CD4-positive, alpha-beta T cell (primary cell): Measurements from ENCODE around the gene MSRB3. TPM values are rescaled to one million over a fixed set of nuclear protein-coding genes. Genes with fewer than 3 reads are reported as not detected.
"Not testable (repeated sequence)": the region's sequence is repeated elsewhere in the genome, so short reads cannot be mapped to it uniquely, and the experiment has no call there.

Source experiments
- ATAC-seq: fragments of 200-7000 bp; cut with Tn5 transposase; one replicate; pipeline ENCODE4 v1.10.0; 2022; ENCODE audit warnings: mild to moderate bottlenecking; ENCODE audit not compliant: poor library complexity
- CTCF ChIA-PET: fragments of 350-600 bp; sonication (Branson Sonifier 250); formaldehyde crosslinking; loops from one replicate; lab custom pipeline; 2021; ENCODE audit warnings: antibody characterized with exemption, inconsistent platforms; lab: Charles Lee
- POLR2A ChIA-PET: fragments of 350-600 bp; sonication (Branson Sonifier 250); formaldehyde crosslinking; loops from one replicate; lab custom pipeline; 2021; ENCODE audit warnings: antibody characterized with exemption, inconsistent platforms; lab: Charles Lee
- DNase-seq, 14 experiments: peaks; one replicate each; pipeline ENCODE4 v3.0.0-alpha.2; 2013 to 2020; ENCODE audit warnings: mixed read lengths in 2 of 14
- H3K27ac ChIP-seq, 2 donors: one replicate each; pipeline versions ENCODE4 v1.5.1 to v1.7.0; 2013; ENCODE audit warnings: low read length in 2 of 2, low read depth in 1 of 2, mild to moderate bottlenecking in 1 of 2
- H3K27me3 ChIP-seq, 2 experiments: 1 replicate in 1 of 2; 2 replicates in 1 of 2; pipeline versions ENCODE4 v1.6.1 to v1.7.0; 2013; ENCODE audit warnings: low read length in 2 of 2, control low read depth in 1 of 2, mild to moderate bottlenecking in 1 of 2, moderate library complexity in 1 of 2; ENCODE audit not compliant: insufficient read depth in 2 of 2, control insufficient read depth in 1 of 2
- H3K36me3 ChIP-seq: one replicate; pipeline ENCODE4 v1.6.1; 2013; ENCODE audit warnings: low read length, control low read depth; ENCODE audit not compliant: insufficient read depth
- H3K4me1 ChIP-seq: one replicate; pipeline ENCODE4 v1.6.1; 2013; ENCODE audit warnings: low read length, control low read depth; ENCODE audit not compliant: insufficient read depth
- H3K4me3 ChIP-seq: one replicate; pipeline ENCODE4 v1.5.1; 2013; ENCODE audit warnings: mild to moderate bottlenecking, low read length, moderate library complexity
- H3K9me3 ChIP-seq, 2 experiments: 1 replicate in 1 of 2; 2 replicates in 1 of 2; pipeline versions ENCODE4 v1.6.1 to v1.7.0; 2013; ENCODE audit warnings: low read length in 2 of 2, mild to moderate bottlenecking in 2 of 2, control low read depth in 1 of 2, moderate library complexity in 1 of 2; ENCODE audit not compliant: control insufficient read depth in 1 of 2, insufficient read depth in 1 of 2
- H3K27ac Mint-ChIP-seq: one replicate; pipeline ENCODE4 v1.8.0; 2020; ENCODE audit warnings: mixed read lengths
- H3K27me3 Mint-ChIP-seq: one replicate; pipeline ENCODE4 v1.8.0; 2021; ENCODE audit warnings: mixed read lengths
- H3K36me3 Mint-ChIP-seq: one replicate; pipeline ENCODE4 v1.8.0; 2021; ENCODE audit warnings: low read depth, mixed read lengths
- H3K4me1 Mint-ChIP-seq: one replicate; pipeline ENCODE4 v1.8.0; 2021; ENCODE audit warnings: low read depth, mixed read lengths
- H3K4me3 Mint-ChIP-seq: one replicate; pipeline ENCODE4 v1.8.0; 2020; ENCODE audit warnings: mild to moderate bottlenecking, mixed read lengths
- H3K9me3 Mint-ChIP-seq: one replicate; pipeline ENCODE4 v1.8.0; 2020; ENCODE audit warnings: mixed read lengths
- CTCF ChIP-seq: fragments of 200-600 bp; IDR thresholded peaks from one replicate; pipeline ENCODE4 v1.8.0; 2022; ENCODE audit warnings: antibody characterized with exemption, mild to moderate bottlenecking
- intact Hi-C, 2 experiments: fragments of 100-400 bp; cut with DNase I in 1 of 2; cut with micrococcal nuclease in 1 of 2; formaldehyde crosslinking; loops; one replicate each; pipeline versions ENCODE4 v1.15.1 to v1.9.0; 2023 to 2025; cut with DNase I, micrococcal nuclease
- total RNA-seq, 174 experiments: library from RNA in 2 of 174; stranded (reverse) in 2 of 174; gene quantifications; one replicate each; pipeline ENCODE4 v1.2.3 and lab custom pipeline; 2021 to 2026

MSRB3 gene
- total RNA-seq, 2 experiments from 2014 or later, result 0.17 TPM; not detected in 1

- no peaks in the 10 kb centered on the region for H3K27me3 Mint-ChIP-seq
- CTCF ChIA-PET, result no interaction called here
- intact Hi-C loops, result no loop called here
These were observed 170.9 kb downstream of the MSRB3 start for GRCh38 chr12:65449400-65449799.

GRCh38 chr12:65450625-65451024 is 172.1 kb downstream of the MSRB3 start:
- H3K36me3 Mint-ChIP-seq, result no peaks in the 10 kb centered on the region
- H3K4me3 Mint-ChIP-seq, result no peak overlapping the region
- ATAC-seq, result no peak
- Histone ChIP-seq H3K9me3 (no peaks in the 10 kb centered on the region), H3K27me3 (no peaks in the 10 kb centered on the region), H3K4me3 (no peak overlapping the region), H3K27ac (no peak overlapping the region), H3K4me1 (no peaks in the 10 kb centered on the region), H3K36me3 (no peaks in the 10 kb centered on the region)
- TF ChIP-seq CTCF, result no peak
- no peak overlapping the region for H3K27ac Mint-ChIP-seq
- no peaks in the 10 kb centered on the region for H3K4me1 Mint-ChIP-seq
- CTCF ChIA-PET, result no interaction called here
- POLR2A ChIA-PET, result no interaction called here
- no peak for DNase-seq
- no peaks in the 10 kb centered on the region for H3K9me3 Mint-ChIP-seq
- intact Hi-C loops, result no loop called here
- H3K27me3 Mint-ChIP-seq, result no peaks in the 10 kb centered on the region

More at GRCh38 chr12:65449400-65449799, 170.9 kb downstream of the MSRB3 start:
- Histone ChIP-seq H3K36me3 (no peaks in the 10 kb centered on the region), H3K27ac (no peak overlapping the region), H3K9me3 (no peaks in the 10 kb centered on the region), H3K4me3 (no peak overlapping the region), H3K4me1 (no peaks in the 10 kb centered on the region), H3K27me3 (no peaks in the 10 kb centered on the region)
- ATAC-seq (no peak), DNase-seq (no peak)
- H3K4me1 Mint-ChIP-seq, result no peaks in the 10 kb centered on the region
- no peak overlapping the region for H3K27ac Mint-ChIP-seq
- H3K4me3 Mint-ChIP-seq, result no peak overlapping the region
- POLR2A ChIA-PET, result no interaction called here
- no peaks in the 10 kb centered on the region for H3K9me3 Mint-ChIP-seq
- no peak for TF ChIP-seq CTCF
- no peaks in the 10 kb centered on the region for H3K36me3 Mint-ChIP-seq

- Histone ChIP-seq H3K36me3 (no peaks in the 10 kb centered on the region), H3K27ac (no peak overlapping the region), H3K4me1 (no peaks in the 10 kb centered on the region), H3K27me3 (no peaks in the 10 kb centered on the region), H3K9me3 (no peaks in the 10 kb centered on the region), H3K4me3 (no peak overlapping the region)
- ATAC-seq (no peak), DNase-seq (no peak)
- ChIA-PET CTCF (no interaction called here), POLR2A (no interaction called here)
- no peak overlapping the region for H3K27ac Mint-ChIP-seq
- intact Hi-C loops, result no loop called here
- H3K36me3 Mint-ChIP-seq, result no peaks in the 10 kb centered on the region
- H3K27me3 Mint-ChIP-seq, result no peaks in the 10 kb centered on the region
- H3K9me3 Mint-ChIP-seq, result no peaks in the 10 kb centered on the region
- no peak for TF ChIP-seq CTCF
- no peak overlapping the region for H3K4me3 Mint-ChIP-seq
- no peaks in the 10 kb centered on the region for H3K4me1 Mint-ChIP-seq
These were observed 175.8 kb downstream of the MSRB3 start for GRCh38 chr12:65454115-65454787.

- H3K36me3 ChIP-seq, H3K4me3 Mint-ChIP-seq, H3K27me3 Mint-ChIP-seq, H3K9me3 Mint-ChIP-seq, H3K9me3 ChIP-seq, intact Hi-C loops, H3K27ac ChIP-seq, POLR2A ChIA-PET, CTCF ChIA-PET, DNase-seq, H3K4me1 ChIP-seq, H3K4me3 ChIP-seq, H3K27ac Mint-ChIP-seq, ATAC-seq, H3K4me1 Mint-ChIP-seq, H3K36me3 Mint-ChIP-seq, H3K27me3 ChIP-seq: not testable (repeated sequence)
These were observed 178.9 kb downstream of the MSRB3 start for GRCh38 chr12:65457341-65457740.
